ENCODE results near the gene METTL1. TPM values are rescaled to one million over a fixed set of nuclear protein-coding genes. Genes with fewer than 3 reads are reported as not detected.

The METTL1 gene
- total RNA-seq, 1 experiment from 2014 or later, result 37.8 TPM

- no TSS peak for BruUV-seq (replicated peaks)
- Histone ChIP-seq H3K36me3 (ENCODE audit: control insufficient read depth, insufficient read depth, low read length) (peaks cover 3% of the 10 kb centered on the region), H3K27me3 (replicated peaks; ENCODE audit: control insufficient read depth, insufficient read depth, low read length) (no peaks in the 10 kb centered on the region), H3K9me3 (no peaks in the 10 kb centered on the region), H3K4me3 (ENCODE audit: low read depth, low read length) (no peak overlapping the region), H3K4me1 (peaks cover 18% of the 10 kb centered on the region)
- intact Hi-C loops (cut with micrococcal nuclease; ENCODE audit: unreplicated experiment), result no loop called here
- Mint-ChIP-seq H3K4me1 (ENCODE audit: low read depth, unreplicated experiment) (peaks cover 14% of the 10 kb centered on the region), H3K4me3 (ENCODE audit: unreplicated experiment) (peak overlapping the region; percentile 88), H3K36me3 (ENCODE audit: insufficient read depth, unreplicated experiment) (peaks cover 28% of the 10 kb centered on the region), H3K9me3 (ENCODE audit: unreplicated experiment) (no peaks in the 10 kb centered on the region), H3K27me3 (ENCODE audit: insufficient read depth, unreplicated experiment) (no peaks in the 10 kb centered on the region), H3K27ac (ENCODE audit: unreplicated experiment) (no peak overlapping the region)
- DNase-seq, result no peak
- TF ChIP-seq, protein P1, sequence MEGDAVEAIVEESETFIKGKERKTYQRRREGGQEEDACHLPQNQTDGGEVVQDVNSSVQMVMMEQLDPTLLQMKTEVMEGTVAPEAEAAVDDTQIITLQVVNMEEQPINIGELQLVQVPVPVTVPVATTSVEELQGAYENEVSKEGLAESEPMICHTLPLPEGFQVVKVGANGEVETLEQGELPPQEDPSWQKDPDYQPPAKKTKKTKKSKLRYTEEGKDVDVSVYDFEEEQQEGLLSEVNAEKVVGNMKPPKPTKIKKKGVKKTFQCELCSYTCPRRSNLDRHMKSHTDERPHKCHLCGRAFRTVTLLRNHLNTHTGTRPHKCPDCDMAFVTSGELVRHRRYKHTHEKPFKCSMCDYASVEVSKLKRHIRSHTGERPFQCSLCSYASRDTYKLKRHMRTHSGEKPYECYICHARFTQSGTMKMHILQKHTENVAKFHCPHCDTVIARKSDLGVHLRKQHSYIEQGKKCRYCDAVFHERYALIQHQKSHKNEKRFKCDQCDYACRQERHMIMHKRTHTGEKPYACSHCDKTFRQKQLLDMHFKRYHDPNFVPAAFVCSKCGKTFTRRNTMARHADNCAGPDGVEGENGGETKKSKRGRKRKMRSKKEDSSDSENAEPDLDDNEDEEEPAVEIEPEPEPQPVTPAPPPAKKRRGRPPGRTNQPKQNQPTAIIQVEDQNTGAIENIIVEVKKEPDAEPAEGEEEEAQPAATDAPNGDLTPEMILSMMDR (IDR thresholded peaks at IDR 0.05; ENCODE audit: insufficient read depth in 1 of 2, low read depth in 1 of 2, low read length in 1 of 2, severe bottlenecking in 1 of 2, unreplicated experiment in 1 of 2), result no peak
- POLR2A ChIA-PET, result no interaction called here
- CTCF ChIA-PET, result no interaction called here
These were observed 2.3 kb downstream of the METTL1 start for GRCh38 chr12:57769594-57769993.

- CTCF ChIA-PET, result no interaction called here
- DNase-seq, result no peak
- Histone ChIP-seq H3K4me3 (ENCODE audit: low read depth, low read length) (no peak overlapping the region), H3K4me1 (peaks cover 13% of the 10 kb centered on the region; the same call in 1 of the 2 replicates), H3K9me3 (no peaks in the 10 kb centered on the region), H3K36me3 (ENCODE audit: control insufficient read depth, insufficient read depth, low read length) (peaks cover 3% of the 10 kb centered on the region), H3K27me3 (replicated peaks; ENCODE audit: control insufficient read depth, insufficient read depth, low read length) (no peaks in the 10 kb centered on the region)
- H3K9me3 Mint-ChIP-seq (ENCODE audit: unreplicated experiment), result no peaks in the 10 kb centered on the region
- peaks cover 14% of the 10 kb centered on the region for H3K4me1 Mint-ChIP-seq (ENCODE audit: low read depth, unreplicated experiment)
- no peak overlapping the region for H3K27ac Mint-ChIP-seq (ENCODE audit: unreplicated experiment)
- intact Hi-C loops (cut with micrococcal nuclease; ENCODE audit: unreplicated experiment), result loop anchor here (2.0 kb wide), 1 partner anchor 15 kb away; the partner anchor contains the start of gene CDK4
- H3K4me3 Mint-ChIP-seq (ENCODE audit: unreplicated experiment), result no peak overlapping the region
- peaks cover 28% of the 10 kb centered on the region for H3K36me3 Mint-ChIP-seq (ENCODE audit: insufficient read depth, unreplicated experiment)
- BruUV-seq (replicated peaks), result no TSS peak
- H3K27me3 Mint-ChIP-seq (ENCODE audit: insufficient read depth, unreplicated experiment), result no peaks in the 10 kb centered on the region
- POLR2A ChIA-PET, result no interaction called here
- TF ChIP-seq, protein P1 (IDR thresholded peaks at IDR 0.05; ENCODE audit: insufficient read depth in 1 of 2, low read depth in 1 of 2, low read length in 1 of 2, severe bottlenecking in 1 of 2, unreplicated experiment in 1 of 2), result no peak
These were observed 4.0 kb downstream of the METTL1 start for GRCh38 chr12:57767876-57768275.

DNA sequence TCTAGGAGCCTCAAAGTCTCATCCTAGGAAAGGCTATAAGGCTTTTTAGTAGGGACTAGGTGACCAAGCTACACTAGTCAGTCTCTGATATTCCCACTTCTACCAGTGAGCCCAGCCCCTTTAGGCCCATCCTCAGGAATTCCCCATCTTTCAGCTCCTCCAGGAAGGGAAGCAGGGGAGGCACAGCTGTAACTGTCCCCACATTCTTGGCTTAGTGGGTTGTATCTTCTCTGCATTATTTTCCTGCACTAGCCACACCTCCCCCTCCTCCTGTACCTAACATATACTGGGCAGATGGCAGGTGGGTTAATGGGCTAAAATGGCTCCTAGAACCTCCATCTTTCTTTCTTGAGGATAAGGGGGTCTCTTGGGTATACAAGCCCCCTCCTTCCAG, 4.6 kb downstream of the METTL1 start:
- POLR2A ChIA-PET, result no interaction called here
- Mint-ChIP-seq H3K27me3 (ENCODE audit: insufficient read depth, unreplicated experiment) (no peaks in the 10 kb centered on the region), H3K27ac (ENCODE audit: unreplicated experiment) (no peak overlapping the region), H3K36me3 (ENCODE audit: insufficient read depth, unreplicated experiment) (peaks cover 28% of the 10 kb centered on the region), H3K9me3 (ENCODE audit: unreplicated experiment) (no peaks in the 10 kb centered on the region), H3K4me3 (ENCODE audit: unreplicated experiment) (peak overlapping the region; percentile 90), H3K4me1 (ENCODE audit: low read depth, unreplicated experiment) (peaks cover 14% of the 10 kb centered on the region)
- H3K4me1 ChIP-seq, result peaks cover 13% of the 10 kb centered on the region; the same call in 1 of the 2 replicates
- TF ChIP-seq, protein P1 (IDR thresholded peaks at IDR 0.05; ENCODE audit: insufficient read depth in 1 of 2, low read depth in 1 of 2, low read length in 1 of 2, severe bottlenecking in 1 of 2, unreplicated experiment in 1 of 2), result no peak
- DNase-seq, result no peak
- no peak overlapping the region for H3K4me3 ChIP-seq (ENCODE audit: low read depth, low read length)
- no TSS peak for BruUV-seq (replicated peaks)
- intact Hi-C loops (cut with micrococcal nuclease; ENCODE audit: unreplicated experiment), result loop anchor here (2.0 kb wide), 1 partner anchor 15 kb away; the partner anchor contains the start of gene CDK4
- no peaks in the 10 kb centered on the region for H3K9me3 ChIP-seq
- peaks cover 3% of the 10 kb centered on the region for H3K36me3 ChIP-seq (ENCODE audit: control insufficient read depth, insufficient read depth, low read length)
- CTCF ChIA-PET, result interaction anchor here (0.6 to 1.6 kb wide), 2 partner anchors 11 to 24 kb away, joined by 3 to 8 read pairs; no protein-coding TSS in a partner anchor
- H3K27me3 ChIP-seq (replicated peaks; ENCODE audit: control insufficient read depth, insufficient read depth, low read length), result no peaks in the 10 kb centered on the region

All from Caco-2 (cell line).